H9 (cell line): Measurements from ENCODE around the gene TRAF2. TPM values are rescaled to one million over a fixed set of nuclear protein-coding genes. Genes with fewer than 3 reads are reported as not detected.

Experiments used
- DNase-seq: peaks from one replicate; pipeline ENCODE4 v3.0.0-alpha.2; 2017
- H2AFZ ChIP-seq: one replicate; pipeline ENCODE4 v1.6.1; 2013; ENCODE audit warnings: mild to moderate bottlenecking, low read length, control low read depth, moderate library complexity
- H2AK5ac ChIP-seq: 2 replicates; pipeline ENCODE4 v1.6.1; 2013; ENCODE audit warnings: low read length, control low read depth, mixed read lengths; ENCODE audit not compliant: insufficient read length
- H2BK120ac ChIP-seq: one replicate; pipeline ENCODE4 v1.6.1; 2013; ENCODE audit warnings: low read depth, mild to moderate bottlenecking, low read length, control low read depth, inconsistent platforms; ENCODE audit not compliant: poor library complexity, severe bottlenecking
- H2BK12ac ChIP-seq: 2 replicates; pipeline ENCODE4 v1.6.1; 2013; ENCODE audit warnings: low read length, control low read depth, mixed read lengths, low read depth; ENCODE audit not compliant: insufficient read length
- H2BK15ac ChIP-seq: 2 replicates; pipeline ENCODE4 v1.6.1; 2013; ENCODE audit warnings: low read depth, low read length, control low read depth
- H2BK20ac ChIP-seq: one replicate; pipeline ENCODE4 v1.6.1; 2013; ENCODE audit warnings: low read depth, mild to moderate bottlenecking, low read length, control low read depth, inconsistent platforms; ENCODE audit not compliant: poor library complexity, severe bottlenecking
- H2BK5ac ChIP-seq: 2 replicates; pipeline ENCODE4 v1.6.1; 2013; ENCODE audit warnings: low read length, control low read depth, mixed read lengths; ENCODE audit not compliant: insufficient read length
- H3K14ac ChIP-seq: 2 replicates; pipeline ENCODE4 v1.6.1; 2013; ENCODE audit warnings: low read length, control low read depth; ENCODE audit not compliant: insufficient read depth
- H3K18ac ChIP-seq: 2 replicates; pipeline ENCODE4 v1.6.1; 2013; ENCODE audit warnings: low read depth, mild to moderate bottlenecking, mixed read lengths, low read length, control low read depth; ENCODE audit not compliant: insufficient read length
- H3K23ac ChIP-seq: 2 replicates; pipeline ENCODE4 v1.6.1; 2013; ENCODE audit warnings: low read length, control low read depth, mixed read lengths, low read depth; ENCODE audit not compliant: insufficient read length
- H3K23me2 ChIP-seq: 2 replicates; pipeline ENCODE4 v1.6.1; 2013; ENCODE audit warnings: low read depth, mild to moderate bottlenecking, mixed read lengths, low read length, control low read depth; ENCODE audit not compliant: insufficient read length, poor library complexity, severe bottlenecking
- H3K27ac ChIP-seq: 2 replicates; pipeline ENCODE4 v1.5.1; 2013; ENCODE audit warnings: low read length, control low read depth, mixed read lengths, low read depth; ENCODE audit not compliant: insufficient read length
- H3K27me3 ChIP-seq: 2 replicates; pipeline ENCODE4 v1.6.1; 2013; ENCODE audit warnings: low read length, control low read depth, inconsistent platforms; ENCODE audit not compliant: insufficient read depth
- H3K4ac ChIP-seq: 2 replicates; pipeline ENCODE4 v1.6.1; 2013; ENCODE audit warnings: low read depth, mild to moderate bottlenecking, control low read depth, inconsistent platforms, low read length, moderate library complexity
- H3K4me1 ChIP-seq: 2 replicates; pipeline ENCODE4 v1.6.1; 2013; ENCODE audit warnings: low read length, control low read depth, inconsistent platforms; ENCODE audit not compliant: insufficient read depth
- H3K4me2 ChIP-seq: 2 replicates; pipeline ENCODE4 v1.6.1; 2013; ENCODE audit warnings: low read length, control low read depth, mixed read lengths; ENCODE audit not compliant: insufficient read length, insufficient read depth
- H3K56ac ChIP-seq: 2 replicates; pipeline ENCODE4 v1.6.1; 2013; ENCODE audit warnings: low read depth, mild to moderate bottlenecking, mixed read lengths, low read length, control low read depth; ENCODE audit not compliant: insufficient read length
- H3K79me1 ChIP-seq: 2 replicates; pipeline ENCODE4 v1.6.1; 2013; ENCODE audit warnings: low read depth, mild to moderate bottlenecking, moderate library complexity, low read length, control low read depth, inconsistent platforms; ENCODE audit not compliant: insufficient read depth, poor library complexity, severe bottlenecking
- H3K79me2 ChIP-seq: 2 replicates; pipeline ENCODE4 v1.6.1; 2013; ENCODE audit warnings: low read length, control low read depth, inconsistent platforms; ENCODE audit not compliant: insufficient read depth
- H3K9ac ChIP-seq: 2 replicates; pipeline ENCODE4 v1.6.1; 2013; ENCODE audit warnings: low read length, control low read depth, mixed read lengths; ENCODE audit not compliant: insufficient read length; ENCODE audit errors: extremely low read depth
- H3K9me3 ChIP-seq: one replicate; pipeline ENCODE4 v1.6.1; 2013; ENCODE audit warnings: low read depth, low read length, inconsistent platforms; ENCODE audit not compliant: control insufficient read depth
- H3T11ph ChIP-seq: one replicate; pipeline ENCODE4 v1.6.1; 2013; ENCODE audit warnings: mild to moderate bottlenecking, low read length, control low read depth, inconsistent platforms
- H4K20me1 ChIP-seq: one replicate; pipeline ENCODE4 v1.6.1; 2013; ENCODE audit not compliant: control insufficient read depth, insufficient read length, insufficient read depth
- H4K5ac ChIP-seq: 2 replicates; pipeline ENCODE4 v1.6.1; 2013; ENCODE audit warnings: low read depth, mild to moderate bottlenecking, mixed read lengths, low read length, control low read depth; ENCODE audit not compliant: insufficient read length
- H4K8ac ChIP-seq: replicated peaks from 2 replicates; pipeline ENCODE4 v1.6.1; 2013; ENCODE audit warnings: low read length, control low read depth, mixed read lengths, low read depth; ENCODE audit not compliant: insufficient read length
- H4K91ac ChIP-seq: 2 replicates; pipeline ENCODE4 v1.6.1; 2013; ENCODE audit warnings: low read depth, mild to moderate bottlenecking, moderate library complexity, mixed read lengths, low read length, control low read depth; ENCODE audit not compliant: insufficient read length
- H3K27ac Mint-ChIP-seq, 3 experiments: 2 replicates in 2 of 3; 3 replicates in 1 of 3; pipeline ENCODE4 v1.8.0; 2020 to 2021; ENCODE audit warnings: mixed read lengths in 3 of 3, mild to moderate bottlenecking in 1 of 3, moderate library complexity in 1 of 3
- H3K27me3 Mint-ChIP-seq: 2 replicates; pipeline ENCODE4 v1.8.0; 2021; ENCODE audit warnings: low read depth, mild to moderate bottlenecking, moderate library complexity, mixed read lengths
- H3K36me3 Mint-ChIP-seq, 3 experiments: 2 replicates in 2 of 3; 3 replicates in 1 of 3; pipeline ENCODE4 v1.8.0; 2020 to 2021; ENCODE audit warnings: low read depth in 3 of 3, mixed read lengths in 3 of 3; ENCODE audit not compliant: insufficient read depth in 1 of 3
- H3K4me1 Mint-ChIP-seq, 2 experiments: 2 replicates each; pipeline ENCODE4 v1.8.0; 2020; ENCODE audit warnings: mixed read lengths in 2 of 2
- H3K4me3 Mint-ChIP-seq, 2 experiments: 2 replicates in 1 of 2; 3 replicates in 1 of 2; pipeline ENCODE4 v1.8.0; 2020 to 2021; ENCODE audit warnings: mild to moderate bottlenecking in 2 of 2, mixed read lengths in 2 of 2, moderate library complexity in 1 of 2
- H3K9me3 Mint-ChIP-seq, 2 experiments: 2 replicates in 1 of 2; 3 replicates in 1 of 2; pipeline ENCODE4 v1.8.0; 2020; ENCODE audit warnings: mild to moderate bottlenecking in 2 of 2, mixed read lengths in 2 of 2, moderate library complexity in 1 of 2
- WGBS: extraction: QIAGEN DNeasy Blood & Tissue Kit; methylation state at CpG from one replicate; pipeline ENCODE4 v1.1.7; 2013; ENCODE audit warnings: missing lambda C conversion rate, low lambda C conversion rate, mixed read lengths; ENCODE audit not compliant: insufficient read length; ENCODE audit errors: extremely low coverage; 5-methylcytosine and 5-hydroxymethylcytosine counted together
- total RNA-seq: library from RNA; stranded (reverse); gene quantifications from 2 replicates; pipeline ENCODE4 v1.2.1, GENCODE V29; 2021
- TF ChIP-seq, protein P1 (sequence below): fragments of 200-600 bp; sonication (generic); conservative IDR thresholded peaks from 3 replicates; pipeline ENCODE4 v1.8.0; 2021; ENCODE audit warnings: antibody characterized with exemption, mild to moderate bottlenecking

Gene TRAF2
- total RNA-seq, 1 experiment from 2014 or later, result 48.8 TPM

GRCh38 chr9:136958898-136959850, 72.9 kb downstream of the TRAF2 start:
- Histone ChIP-seq H3K23ac (no peak overlapping the region), H3K79me2 (no peaks in the 10 kb centered on the region), H2BK120ac (no peak overlapping the region), H3K9me3 (no peaks in the 10 kb centered on the region), H2AK5ac (no peak overlapping the region), H3K27me3 (no peaks in the 10 kb centered on the region), H3K4me1 (no peaks in the 10 kb centered on the region), H2BK12ac (no peak overlapping the region), H3K9ac (no peak overlapping the region), H4K91ac (no peak overlapping the region), H4K5ac (no peak overlapping the region), H2AFZ (no peak overlapping the region), H3K18ac (no peak overlapping the region), H3K27ac (no peak overlapping the region), H3K4me2 (no peak overlapping the region), H3T11ph (no peak overlapping the region), H2BK15ac (no peak overlapping the region), H2BK5ac (no peak overlapping the region), H3K56ac (no peak overlapping the region), H2BK20ac (no peak overlapping the region), H3K79me1 (no peaks in the 10 kb centered on the region), H4K20me1 (peaks cover 2% of the 10 kb centered on the region), H3K23me2 (no peaks in the 10 kb centered on the region), H3K14ac (no peak overlapping the region; the same call in 1 of the 2 replicates), H3K4ac (no peak overlapping the region), H4K8ac (no peak overlapping the region)
- Mint-ChIP-seq H3K4me3 (no peak overlapping the region), H3K9me3 (peaks cover 6% of the 10 kb centered on the region in 2 experiments; a peak in 4 of 5 replicates), H3K4me1 (0 out of 4 replicates have a peak, but pooled peaks cover 0 to 2% of the 10 kb centered on the region in 2 experiments), H3K36me3 (no peaks in the 10 kb centered on the region; a peak in 1 of 7 replicates), H3K27ac (no peak overlapping the region), H3K27me3 (peaks cover 8% of the 10 kb centered on the region)
- no CpG with 5 or more reads among the region's 28 CpGs for WGBS
- no peak for DNase-seq
- TF ChIP-seq, protein P1, sequence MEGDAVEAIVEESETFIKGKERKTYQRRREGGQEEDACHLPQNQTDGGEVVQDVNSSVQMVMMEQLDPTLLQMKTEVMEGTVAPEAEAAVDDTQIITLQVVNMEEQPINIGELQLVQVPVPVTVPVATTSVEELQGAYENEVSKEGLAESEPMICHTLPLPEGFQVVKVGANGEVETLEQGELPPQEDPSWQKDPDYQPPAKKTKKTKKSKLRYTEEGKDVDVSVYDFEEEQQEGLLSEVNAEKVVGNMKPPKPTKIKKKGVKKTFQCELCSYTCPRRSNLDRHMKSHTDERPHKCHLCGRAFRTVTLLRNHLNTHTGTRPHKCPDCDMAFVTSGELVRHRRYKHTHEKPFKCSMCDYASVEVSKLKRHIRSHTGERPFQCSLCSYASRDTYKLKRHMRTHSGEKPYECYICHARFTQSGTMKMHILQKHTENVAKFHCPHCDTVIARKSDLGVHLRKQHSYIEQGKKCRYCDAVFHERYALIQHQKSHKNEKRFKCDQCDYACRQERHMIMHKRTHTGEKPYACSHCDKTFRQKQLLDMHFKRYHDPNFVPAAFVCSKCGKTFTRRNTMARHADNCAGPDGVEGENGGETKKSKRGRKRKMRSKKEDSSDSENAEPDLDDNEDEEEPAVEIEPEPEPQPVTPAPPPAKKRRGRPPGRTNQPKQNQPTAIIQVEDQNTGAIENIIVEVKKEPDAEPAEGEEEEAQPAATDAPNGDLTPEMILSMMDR, result no peak
